Activated effector memory CD4-positive, alpha-beta T cell treated with Interleukin-2 at 50 U/mL for 16 hours (primary cell): ENCODE results near the gene TTLL11.

Source experiments
- DNase-seq: peaks from one replicate; pipeline ENCODE4 v3.0.0-alpha.2; 2020

Gene TTLL11

GRCh38 chr9:121779381-121780117, 313.6 kb downstream of the TTLL11 start:
- DNase-seq, result no peak

- no peak for DNase-seq
Observed at GRCh38 chr9:121778252-121779225, 314.6 kb downstream of the TTLL11 start.

GRCh38 chr9:121776739-121777637, 316.1 kb downstream of the TTLL11 start:
- DNase-seq, result no peak

GRCh38 chr9:121776001-121776738, 316.9 kb downstream of the TTLL11 start:
- DNase-seq, result no peak

- no peak for DNase-seq
Observed at GRCh38 chr9:121774715-121775613, 318.1 kb downstream of the TTLL11 start.

- no peak for DNase-seq
Observed at GRCh38 chr9:121773954-121774714, 319.0 kb downstream of the TTLL11 start.

- no peak for DNase-seq
Observed at GRCh38 chr9:121773286-121773953, 319.7 kb downstream of the TTLL11 start.

- no peak for DNase-seq
Observed at GRCh38 chr9:121772600-121773285, 320.4 kb downstream of the TTLL11 start.
